IPS-18a (cell line): ENCODE data around the gene MGMT.

Experiments used
- H3K27ac ChIP-seq: one replicate; pipeline ENCODE4 v1.5.1; 2013; ENCODE audit warnings: low read length
- H3K27me3 ChIP-seq: one replicate; pipeline ENCODE4 v1.6.1; 2013; ENCODE audit warnings: mild to moderate bottlenecking, low read length; ENCODE audit not compliant: control insufficient read depth, insufficient read depth
- H3K36me3 ChIP-seq: one replicate; pipeline ENCODE4 v1.6.1; 2013; ENCODE audit warnings: low read depth, low read length; ENCODE audit not compliant: control insufficient read depth
- H3K4me1 ChIP-seq: one replicate; pipeline ENCODE4 v1.6.1; 2013; ENCODE audit warnings: low read depth, low read length; ENCODE audit not compliant: control insufficient read depth
- H3K4me3 ChIP-seq: one replicate; pipeline ENCODE4 v1.5.1; 2013; ENCODE audit warnings: low read length
- H3K9ac ChIP-seq: one replicate; pipeline ENCODE4 v1.6.1; 2013; ENCODE audit warnings: mild to moderate bottlenecking, low read length, moderate library complexity
- H3K9me3 ChIP-seq: one replicate; pipeline ENCODE4 v1.6.1; 2013; ENCODE audit warnings: low read depth, low read length; ENCODE audit not compliant: control insufficient read depth

The MGMT gene

DNA sequence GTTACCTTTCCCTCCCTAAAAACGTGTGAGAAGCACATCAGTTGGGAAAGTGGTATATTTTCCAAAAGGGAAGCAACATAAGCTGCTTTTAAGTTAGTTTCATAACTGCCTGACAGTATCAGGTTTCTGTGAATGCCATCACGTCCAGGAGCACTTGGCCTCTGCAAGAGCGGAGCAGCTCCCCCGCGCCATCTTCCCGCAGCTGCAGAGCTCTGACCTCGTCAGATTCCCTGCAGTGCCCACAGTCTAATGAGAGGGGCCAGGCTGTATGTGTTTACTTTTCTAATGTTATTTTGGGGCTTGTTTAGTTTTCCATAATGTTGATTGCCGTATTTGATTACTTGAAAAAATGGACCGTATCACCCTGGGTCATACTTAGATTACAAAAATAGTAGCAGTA, 74.2 kb downstream of the MGMT start:
- H3K36me3 ChIP-seq = no peaks in the 10 kb centered on the region
- no peaks in the 10 kb centered on the region for H3K9me3 ChIP-seq
- no peak overlapping the region for H3K27ac ChIP-seq
- no peaks in the 10 kb centered on the region for H3K27me3 ChIP-seq
- no peaks in the 10 kb centered on the region for H3K4me1 ChIP-seq
- no peak overlapping the region for H3K9ac ChIP-seq
- no peak overlapping the region for H3K4me3 ChIP-seq

DNA sequence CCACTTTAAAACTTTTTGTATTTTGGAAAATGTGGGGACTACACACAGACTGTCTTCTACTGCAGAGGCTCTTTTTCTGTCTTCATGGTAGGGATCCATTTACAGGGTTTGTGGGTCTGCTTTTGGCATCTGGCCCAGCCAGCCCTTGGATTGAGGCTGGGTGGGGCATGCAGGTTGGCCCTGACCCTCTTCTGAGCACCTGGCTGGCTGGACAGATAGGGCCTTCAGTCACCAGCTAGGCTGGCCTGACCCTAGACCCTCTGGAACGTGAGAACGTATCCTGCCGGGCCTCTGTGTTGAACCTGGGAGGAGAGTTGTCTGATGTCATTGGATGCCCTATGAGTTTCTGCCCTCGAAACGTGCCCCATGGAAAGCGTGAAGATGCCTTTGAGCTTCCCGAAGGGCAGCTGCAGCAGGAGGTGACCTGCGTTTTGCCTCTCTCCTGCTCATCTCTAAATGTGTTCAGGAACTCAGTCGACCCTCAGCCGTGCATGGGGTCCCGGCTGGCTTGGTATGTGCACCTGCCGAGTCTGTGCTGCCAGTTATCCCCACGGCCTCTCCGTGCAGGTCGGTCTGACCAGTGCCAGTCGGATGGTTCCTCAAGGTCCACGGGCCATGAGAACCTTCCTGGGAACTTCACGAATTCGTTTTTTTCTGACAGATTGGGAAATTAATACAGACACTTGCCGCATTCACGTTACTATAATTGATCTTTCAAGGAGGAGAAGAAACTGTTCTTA, 74.9 kb downstream of the MGMT start:
- H3K4me1 ChIP-seq = no peaks in the 10 kb centered on the region
- H3K36me3 ChIP-seq = no peaks in the 10 kb centered on the region
- no peak overlapping the region for H3K27ac ChIP-seq
- H3K9ac ChIP-seq = no peak overlapping the region
- no peak overlapping the region for H3K4me3 ChIP-seq
- no peaks in the 10 kb centered on the region for H3K27me3 ChIP-seq
- no peaks in the 10 kb centered on the region for H3K9me3 ChIP-seq

DNA sequence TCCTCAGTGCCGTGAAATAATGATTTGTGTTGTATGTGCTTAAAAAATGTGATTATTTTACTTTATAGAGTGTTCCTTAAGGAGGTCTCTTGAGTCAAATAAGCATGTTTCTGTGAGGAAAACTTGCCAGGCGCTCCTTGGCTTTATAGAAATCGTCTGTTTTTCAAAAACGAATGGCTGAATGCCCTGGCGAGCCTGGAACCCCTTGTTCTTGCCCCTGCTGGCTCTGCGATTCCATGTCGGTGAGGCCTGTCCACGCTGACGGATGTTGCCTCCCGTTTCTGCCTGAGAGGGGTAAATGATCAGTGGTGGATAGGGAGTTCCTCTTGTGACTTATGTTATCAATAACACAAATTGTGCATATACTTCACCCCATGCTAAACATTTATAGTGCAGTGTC, 75.5 kb downstream of the MGMT start:
- Histone ChIP-seq H3K27ac (no peak overlapping the region), H3K36me3 (no peaks in the 10 kb centered on the region), H3K9me3 (no peaks in the 10 kb centered on the region), H3K9ac (no peak overlapping the region), H3K27me3 (no peaks in the 10 kb centered on the region), H3K4me1 (no peaks in the 10 kb centered on the region), H3K4me3 (no peak overlapping the region)

DNA sequence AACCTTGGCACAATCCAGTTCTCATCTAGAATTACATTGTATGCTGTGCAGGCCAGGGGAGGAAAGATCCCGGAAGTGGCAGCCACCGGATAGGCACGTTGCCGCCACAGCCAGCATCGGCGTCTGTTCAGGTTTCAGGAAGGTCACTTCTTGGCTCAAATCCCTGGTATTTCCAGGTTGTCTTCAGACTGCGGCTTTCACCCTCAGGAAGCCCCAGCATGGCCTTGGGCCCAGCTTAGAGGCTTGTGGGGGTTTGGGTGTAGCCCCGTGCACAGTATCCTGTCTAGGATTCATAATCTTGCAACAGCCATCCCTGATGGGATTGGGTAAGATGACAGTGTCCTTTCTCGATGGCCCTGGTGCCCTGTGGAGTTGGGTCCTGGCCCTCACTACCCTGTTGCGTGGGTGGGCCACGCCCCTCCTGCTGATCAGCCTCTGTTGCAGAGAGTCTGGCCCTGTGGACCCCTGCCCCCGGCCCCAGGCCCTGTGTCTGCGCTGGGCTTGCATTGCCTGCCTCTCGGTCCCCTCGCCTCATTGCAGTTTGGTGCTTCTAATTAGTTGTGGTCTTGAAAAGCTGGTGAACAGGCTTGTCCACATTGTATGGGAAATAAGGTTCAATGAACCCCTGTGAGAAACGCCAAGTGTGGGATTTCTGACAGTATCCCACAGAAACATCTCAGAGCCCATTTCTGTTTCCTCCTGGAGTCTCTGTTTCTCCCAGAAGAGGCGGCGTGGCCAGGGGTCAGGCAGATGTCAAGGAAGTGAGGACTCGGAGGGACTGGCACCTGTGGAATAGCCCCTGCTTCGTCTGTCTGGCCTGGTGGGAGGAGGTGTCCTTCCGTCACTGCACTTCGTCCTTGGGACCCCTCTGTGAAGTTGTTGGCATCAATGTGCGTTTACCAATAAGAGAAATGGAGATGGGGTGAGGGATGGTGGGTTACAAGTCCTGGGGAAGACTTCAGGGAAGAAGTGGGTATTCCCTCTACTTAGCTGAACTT, 77.5 kb downstream of the MGMT start:
- H3K9me3 ChIP-seq = no peaks in the 10 kb centered on the region
- no peak overlapping the region for H3K27ac ChIP-seq
- H3K4me3 ChIP-seq = no peak overlapping the region
- H3K4me1 ChIP-seq = no peaks in the 10 kb centered on the region
- no peaks in the 10 kb centered on the region for H3K36me3 ChIP-seq
- no peaks in the 10 kb centered on the region for H3K27me3 ChIP-seq
- H3K9ac ChIP-seq = no peak overlapping the region

DNA sequence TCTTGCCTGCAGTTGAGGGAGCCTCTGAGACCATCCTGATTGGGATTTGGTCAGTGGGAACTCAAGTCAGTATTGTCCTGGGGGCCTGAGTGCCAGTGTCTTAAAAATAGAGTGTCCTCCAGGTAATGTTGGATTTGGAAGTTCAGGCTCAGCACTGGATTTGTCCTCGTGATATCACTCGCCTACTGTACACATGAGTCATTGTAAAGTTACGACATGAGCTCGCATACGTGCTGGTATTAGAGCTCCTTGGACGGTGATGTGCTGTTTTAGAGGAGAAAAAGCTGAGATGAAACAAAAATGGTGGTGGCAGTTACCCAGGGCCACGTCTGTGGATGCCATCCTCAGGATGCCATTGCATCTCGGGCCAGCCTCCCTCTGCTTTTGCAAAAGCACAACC, 78.2 kb downstream of the MGMT start:
- Histone ChIP-seq H3K27ac (no peak overlapping the region), H3K9ac (no peak overlapping the region), H3K4me1 (no peaks in the 10 kb centered on the region)

DNA sequence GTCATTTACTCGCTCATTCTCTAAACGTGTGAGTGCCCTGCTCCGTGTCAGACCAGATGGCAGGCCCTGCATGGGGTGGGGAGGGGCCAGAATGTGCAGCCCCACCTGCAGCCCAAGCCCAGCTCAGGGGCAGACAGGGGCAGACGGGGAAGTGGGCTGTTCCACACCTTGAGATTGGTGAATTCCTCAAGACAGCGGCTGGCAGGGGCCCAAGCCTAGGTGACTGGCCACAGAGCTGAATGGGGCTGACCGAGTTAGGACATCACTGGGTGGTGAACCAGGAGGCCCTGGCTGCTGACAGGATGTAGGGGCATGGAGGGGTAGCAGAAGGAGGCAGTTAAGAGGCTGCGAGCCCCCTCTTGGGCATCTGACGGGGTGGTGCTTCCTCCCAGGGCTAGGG, 79.1 kb downstream of the MGMT start:
- Histone ChIP-seq H3K36me3 (no peaks in the 10 kb centered on the region), H3K9me3 (no peaks in the 10 kb centered on the region), H3K9ac (no peak overlapping the region), H3K4me1 (no peaks in the 10 kb centered on the region), H3K27ac (no peak overlapping the region), H3K4me3 (no peak overlapping the region), H3K27me3 (no peaks in the 10 kb centered on the region)

More for the DNA sequence above, 78.2 kb downstream of the MGMT start:
- no peaks in the 10 kb centered on the region for H3K9me3 ChIP-seq
- no peaks in the 10 kb centered on the region for H3K36me3 ChIP-seq
- H3K27me3 ChIP-seq = no peaks in the 10 kb centered on the region
- H3K4me3 ChIP-seq = no peak overlapping the region

DNA sequence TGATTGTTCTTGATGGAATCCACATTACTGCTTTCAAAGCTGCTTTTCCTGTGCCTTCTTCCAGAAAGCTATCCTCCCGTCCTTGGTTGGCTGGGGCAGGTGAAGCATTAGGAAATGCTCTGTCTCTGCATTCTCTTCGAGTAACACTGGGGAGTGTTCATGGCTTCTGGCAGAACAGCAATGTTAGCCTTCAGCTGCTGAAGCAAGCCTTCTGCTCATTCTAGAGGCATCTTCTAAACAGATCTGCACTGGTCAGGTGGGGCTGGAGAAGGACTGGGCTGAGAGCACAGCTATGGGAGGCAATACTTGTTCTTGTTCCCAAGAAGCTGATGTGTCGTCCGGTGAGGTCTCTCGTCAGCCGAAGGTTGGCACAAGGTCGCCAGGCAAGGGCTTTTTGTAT, 80.6 kb downstream of the MGMT start:
- Histone ChIP-seq H3K36me3 (no peaks in the 10 kb centered on the region), H3K9me3 (no peaks in the 10 kb centered on the region), H3K4me3 (no peak overlapping the region), H3K9ac (no peak overlapping the region), H3K27ac (no peak overlapping the region), H3K4me1 (no peaks in the 10 kb centered on the region), H3K27me3 (no peaks in the 10 kb centered on the region)

DNA sequence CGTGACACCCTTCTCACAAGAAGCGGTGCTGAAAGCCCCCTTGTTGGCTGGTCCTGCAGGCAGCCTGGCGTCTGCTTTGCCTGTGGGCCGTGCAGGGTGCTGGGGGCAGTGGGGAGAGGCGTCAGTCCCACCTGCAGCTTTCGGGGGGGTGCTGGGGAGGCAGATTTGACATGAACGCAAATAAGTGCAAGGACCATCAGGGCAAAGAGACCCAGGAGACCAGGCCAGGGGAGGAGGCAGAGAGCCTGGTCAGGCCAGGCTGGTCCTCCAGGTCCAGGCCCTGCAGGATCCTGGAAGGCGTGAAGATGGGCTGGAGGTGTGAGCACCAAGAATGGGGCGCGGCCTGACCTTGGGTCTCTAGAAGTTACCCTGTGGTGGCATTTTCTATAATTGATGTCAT, 81.6 kb downstream of the MGMT start:
- no peaks in the 10 kb centered on the region for H3K36me3 ChIP-seq
- no peaks in the 10 kb centered on the region for H3K27me3 ChIP-seq
- H3K27ac ChIP-seq = no peak overlapping the region
- no peaks in the 10 kb centered on the region for H3K4me1 ChIP-seq
- H3K4me3 ChIP-seq = no peak overlapping the region
- H3K9ac ChIP-seq = no peak overlapping the region
- H3K9me3 ChIP-seq = no peaks in the 10 kb centered on the region

DNA sequence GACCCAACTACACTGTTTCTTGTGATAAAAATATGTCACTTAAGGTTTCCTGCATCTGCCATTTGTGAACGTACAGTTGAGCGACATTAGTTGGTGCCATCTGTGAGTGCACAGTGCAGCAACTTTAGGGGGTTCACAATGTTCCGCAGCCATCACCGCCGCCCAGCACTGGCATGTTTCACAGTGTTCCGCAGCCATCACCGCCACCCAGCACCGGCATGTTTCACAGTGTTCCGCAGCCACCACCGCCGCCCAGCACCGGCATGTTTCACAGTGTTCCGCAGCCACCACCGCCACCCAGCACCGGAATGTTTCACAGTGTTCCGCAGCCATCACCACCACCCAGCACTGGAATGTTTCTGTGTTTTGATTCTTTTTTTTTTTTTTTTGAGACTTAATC, 83.0 kb downstream of the MGMT start:
- no peak overlapping the region for H3K9ac ChIP-seq
- H3K4me3 ChIP-seq = no peak overlapping the region
- H3K36me3 ChIP-seq = no peaks in the 10 kb centered on the region
- no peak overlapping the region for H3K27ac ChIP-seq
- no peaks in the 10 kb centered on the region for H3K4me1 ChIP-seq
- H3K9me3 ChIP-seq = no peaks in the 10 kb centered on the region
- no peaks in the 10 kb centered on the region for H3K27me3 ChIP-seq

DNA sequence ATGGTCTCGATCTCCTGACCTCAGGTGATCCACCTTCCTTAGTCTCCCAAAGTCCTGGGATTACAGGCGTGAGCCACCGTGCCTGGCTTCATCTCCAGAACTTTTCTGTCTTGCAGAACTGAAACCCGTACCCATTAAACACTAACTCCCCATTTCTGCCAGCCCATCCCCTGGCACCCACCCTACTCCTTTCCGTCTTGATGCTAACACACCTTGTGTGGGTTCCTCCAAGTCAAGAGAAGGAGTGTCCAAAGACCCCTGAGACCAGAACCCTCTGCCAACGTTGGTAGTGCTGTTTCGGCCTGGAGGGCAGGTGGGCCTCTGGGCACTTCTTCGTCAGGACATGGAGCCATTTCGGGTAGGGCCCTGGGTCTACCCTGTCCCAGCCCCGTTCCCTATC, 83.6 kb downstream of the MGMT start:
- no peaks in the 10 kb centered on the region for H3K4me1 ChIP-seq
- no peak overlapping the region for H3K9ac ChIP-seq
- H3K27ac ChIP-seq = no peak overlapping the region

DNA sequence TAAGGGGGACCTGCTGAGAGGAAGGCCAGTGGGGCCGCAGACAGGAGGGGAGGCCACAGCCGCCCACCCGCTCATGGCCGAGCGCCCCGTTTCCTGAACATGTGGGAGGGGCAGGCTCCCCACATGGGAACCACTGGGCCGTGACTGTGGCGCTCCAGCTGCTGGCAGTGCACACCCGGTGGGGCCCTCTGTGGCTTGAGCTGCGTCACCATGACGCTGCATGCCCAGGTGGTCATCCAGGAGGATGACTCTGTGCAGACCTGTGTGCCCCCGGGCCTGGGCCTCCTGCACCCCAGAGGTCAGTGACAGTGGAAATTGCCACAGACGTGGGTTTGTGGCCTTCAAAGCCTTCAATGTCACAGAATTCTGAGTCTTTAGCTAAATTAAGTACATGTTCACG, 85.1 kb downstream of the MGMT start:
- no peaks in the 10 kb centered on the region for H3K4me1 ChIP-seq
- H3K36me3 ChIP-seq = no peaks in the 10 kb centered on the region
- no peak overlapping the region for H3K27ac ChIP-seq
- H3K27me3 ChIP-seq = no peaks in the 10 kb centered on the region
- H3K9me3 ChIP-seq = no peaks in the 10 kb centered on the region
- no peak overlapping the region for H3K9ac ChIP-seq
- no peak overlapping the region for H3K4me3 ChIP-seq

More for the DNA sequence above, 83.6 kb downstream of the MGMT start:
- Histone ChIP-seq H3K27me3 (no peaks in the 10 kb centered on the region), H3K9me3 (no peaks in the 10 kb centered on the region), H3K4me3 (no peak overlapping the region), H3K36me3 (no peaks in the 10 kb centered on the region)
